HG03460 (cell line): ENCODE results near the gene TSBP1.
"Not testable (repeated sequence)": the region's sequence is repeated elsewhere in the genome, so short reads cannot be mapped to it uniquely, and the experiment has no call there.

Source experiments
- ATAC-seq: cut with Tn5 transposase; IDR thresholded peaks from one replicate; pipeline ENCODE4 v1.9.1; 2021; ENCODE audit not compliant: unreplicated experiment

Gene TSBP1

GRCh38 chr6:32379545-32379944 lies 7.8 kb upstream of the TSBP1 start:
- ATAC-seq: no peak

DNA sequence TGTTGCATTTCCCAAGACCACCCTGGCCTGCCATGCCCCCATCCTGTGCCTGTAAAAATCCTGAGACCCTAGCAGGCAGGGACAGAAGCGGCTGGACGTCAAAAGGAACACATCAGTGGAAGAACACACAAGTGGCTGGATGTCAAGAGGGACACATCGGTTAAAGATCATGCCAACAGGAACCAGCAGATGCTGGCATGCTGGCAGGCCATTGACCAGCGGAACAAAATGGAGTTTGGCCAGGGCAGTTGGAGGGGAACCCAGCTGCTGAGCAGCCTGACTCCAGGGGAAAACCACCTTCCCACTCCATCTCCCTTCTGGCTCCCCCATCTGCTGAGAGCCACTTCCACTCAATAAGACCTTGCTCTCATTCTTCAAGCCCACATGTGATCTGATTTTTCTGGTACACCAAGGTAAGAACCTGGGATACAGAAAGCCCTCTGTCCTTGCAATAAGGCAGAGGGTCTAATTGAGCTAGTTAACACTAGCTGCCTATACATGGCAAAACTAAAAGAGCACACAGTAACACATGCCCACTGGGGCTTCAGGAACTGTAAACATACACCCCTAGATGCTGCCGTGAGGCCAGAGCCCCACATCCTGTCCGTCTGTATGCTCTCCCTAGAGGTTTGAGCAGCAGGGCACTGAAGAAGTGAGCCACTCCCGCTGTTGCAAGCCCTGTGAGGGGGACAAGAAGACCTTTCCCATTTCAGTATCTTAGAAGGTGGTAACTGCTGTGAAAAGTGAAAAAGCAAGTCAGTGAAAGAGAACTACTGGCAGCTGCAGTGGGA lies 4.2 kb upstream of the TSBP1 start:
- ATAC-seq: no peak

- ATAC-seq: no peak
These were observed 474 bp downstream of the TSBP1 start for GRCh38 chr6:32371229-32371628.

DNA sequence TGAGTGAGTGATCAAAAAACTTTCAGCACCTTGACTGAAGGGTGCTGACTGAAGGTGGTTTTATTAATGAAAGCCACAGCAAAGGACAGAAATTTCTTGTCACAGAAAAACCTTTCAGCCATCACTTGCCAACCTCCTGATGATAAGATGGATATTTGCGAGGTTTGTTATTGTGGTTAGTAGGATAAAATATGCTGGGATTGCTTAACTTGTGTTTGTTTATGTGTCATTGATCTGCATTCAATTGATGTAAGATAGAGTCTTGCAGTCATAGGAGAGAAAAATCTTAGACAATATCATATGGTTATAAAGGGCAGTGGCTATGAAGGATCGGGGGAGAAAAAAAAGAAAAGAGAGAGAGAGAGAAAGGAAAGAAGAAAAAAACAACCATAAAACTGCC lies 1.2 kb downstream of the TSBP1 start:
- ATAC-seq: no peak

GRCh38 chr6:32369660-32370059 lies 2.0 kb downstream of the TSBP1 start:
- ATAC-seq: no peak

GRCh38 chr6:32367644-32368043 lies 4.1 kb downstream of the TSBP1 start:
- no peak for ATAC-seq

GRCh38 chr6:32359225-32359624 lies 12.5 kb downstream of the TSBP1 start:
- not testable (repeated sequence) for ATAC-seq

- not testable (repeated sequence) for ATAC-seq
These were observed 13.2 kb downstream of the TSBP1 start for GRCh38 chr6:32358548-32358947.

- ATAC-seq: no peak
These were observed 16.7 kb downstream of the TSBP1 start for GRCh38 chr6:32355018-32355417.

GRCh38 chr6:32353348-32353747 lies 18.4 kb downstream of the TSBP1 start:
- ATAC-seq: no peak

- ATAC-seq: no peak
These were observed 31.5 kb downstream of the TSBP1 start for GRCh38 chr6:32340242-32340641.

GRCh38 chr6:32337186-32337805 lies 34.4 kb downstream of the TSBP1 start:
- no peak for ATAC-seq

DNA sequence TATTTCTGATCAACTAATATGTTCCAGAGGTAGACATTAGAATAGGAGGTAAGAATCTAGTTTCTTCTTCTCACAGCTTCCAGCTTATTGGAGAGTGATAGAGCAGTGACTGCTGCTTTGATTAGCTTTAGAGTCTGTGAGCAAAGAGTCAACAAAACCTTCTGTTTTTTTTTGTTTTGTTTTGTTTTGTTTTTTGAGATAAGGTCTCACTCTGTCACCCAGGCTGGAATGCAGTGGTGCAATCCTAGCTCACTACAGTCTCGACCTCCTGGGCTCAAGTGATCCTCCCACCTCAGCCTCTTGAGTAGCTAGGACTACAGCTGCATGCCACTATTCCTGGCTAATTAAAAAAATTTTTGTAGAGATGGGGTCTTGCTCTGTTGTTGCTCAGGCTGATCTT lies 39.3 kb downstream of the TSBP1 start:
- no peak for ATAC-seq

DNA sequence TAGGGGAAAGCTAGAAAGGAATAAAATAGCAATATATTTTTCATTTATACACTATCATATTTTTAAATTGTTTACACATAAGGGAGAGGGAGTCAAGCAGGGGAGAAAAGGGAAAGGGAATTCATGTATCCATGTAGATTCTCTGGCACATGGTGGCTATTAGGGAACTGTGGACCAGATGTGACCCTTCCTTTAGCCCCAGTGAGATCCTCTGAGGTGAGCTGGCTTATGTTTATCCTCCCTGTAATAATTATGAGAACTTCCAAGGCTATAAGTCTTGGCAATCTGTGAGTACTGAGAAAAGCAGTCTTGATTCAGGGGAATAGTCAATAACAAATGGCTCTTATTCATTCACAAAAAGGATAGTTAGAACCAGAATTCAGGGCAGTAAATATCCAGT lies 42.6 kb downstream of the TSBP1 start:
- ATAC-seq: no peak

GRCh38 chr6:32327103-32327502 lies 44.6 kb downstream of the TSBP1 start:
- ATAC-seq: no peak

DNA sequence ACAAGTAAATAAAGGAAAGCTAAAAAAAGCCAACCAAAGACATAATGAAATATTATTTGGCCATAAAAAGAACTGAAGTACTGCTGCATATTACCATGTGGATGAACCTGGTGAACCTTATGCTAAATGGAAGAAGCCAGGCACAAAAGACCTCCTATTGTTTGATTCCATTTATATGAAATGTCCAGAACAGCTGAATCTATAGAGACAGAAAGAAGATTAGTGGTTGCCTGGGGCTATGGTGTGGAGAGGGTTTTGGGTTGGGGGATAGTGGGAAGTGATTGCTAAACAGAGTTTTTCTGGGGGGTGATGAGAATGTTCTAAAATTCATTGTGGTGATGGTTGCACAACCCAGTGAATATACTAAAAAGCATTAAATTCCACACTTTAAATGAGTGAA lies 53.2 kb downstream of the TSBP1 start:
- ATAC-seq: no peak

- ATAC-seq: no peak
These were observed 54.2 kb downstream of the TSBP1 start for GRCh38 chr6:32317541-32317940.

GRCh38 chr6:32313964-32314363 lies 57.7 kb downstream of the TSBP1 start:
- ATAC-seq: no peak

DNA sequence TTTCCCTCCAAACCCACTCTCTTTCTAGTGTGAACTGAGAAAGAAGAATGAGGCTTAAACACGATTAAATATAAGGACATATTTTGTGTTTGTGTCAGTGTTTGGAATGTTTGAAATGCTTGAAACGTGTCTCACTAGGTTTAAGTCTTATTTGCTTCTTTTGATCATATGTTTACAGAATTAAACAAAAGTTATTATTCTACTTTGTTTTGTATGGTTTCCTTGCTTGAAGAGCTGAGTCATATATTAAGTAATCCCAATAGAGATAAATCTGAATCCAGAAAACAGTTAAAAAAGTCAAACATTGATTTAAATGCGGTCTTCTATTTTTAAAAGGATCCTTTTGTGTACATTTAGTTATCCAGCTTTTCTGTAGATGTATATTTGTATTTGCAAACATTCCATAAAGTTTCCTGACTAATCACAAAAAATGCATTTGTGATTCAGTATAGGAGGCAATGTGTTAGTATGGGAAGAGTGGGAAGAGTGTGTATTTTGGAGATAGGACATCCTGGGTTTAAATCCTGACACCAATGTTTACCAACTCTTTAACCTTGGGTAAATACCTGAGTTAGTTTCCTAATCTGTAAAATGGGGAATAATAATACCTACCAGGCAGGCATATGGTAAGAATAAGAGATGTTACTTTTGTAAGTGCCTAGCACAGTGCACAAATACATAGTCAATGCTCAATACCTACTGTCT lies 72.9 kb downstream of the TSBP1 start:
- ATAC-seq: no peak

DNA sequence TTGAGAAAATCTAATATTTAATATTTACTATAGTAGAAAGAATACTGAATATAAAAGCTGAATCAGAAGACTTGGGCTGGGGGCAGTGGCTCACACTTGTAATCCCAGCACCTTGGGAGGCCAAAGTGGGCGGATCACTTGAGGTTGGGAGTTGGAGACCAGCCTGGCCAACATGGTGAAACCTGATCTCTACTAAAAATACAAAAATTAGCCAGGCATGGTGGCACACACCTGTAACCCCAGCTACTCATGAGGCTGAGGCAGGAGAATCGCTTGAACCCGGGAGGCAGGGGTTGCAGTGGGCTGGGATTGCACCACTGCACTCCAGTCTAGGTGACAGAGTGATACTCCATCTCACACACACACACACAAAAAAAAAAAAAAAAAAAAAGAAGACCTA lies 76.7 kb downstream of the TSBP1 start:
- not testable (repeated sequence) for ATAC-seq

- no peak for ATAC-seq
These were observed 77.1 kb downstream of the TSBP1 start for GRCh38 chr6:32294566-32294965.

GRCh38 chr6:32293695-32294094 lies 78.0 kb downstream of the TSBP1 start:
- ATAC-seq: no peak
